ENCODE measurements around the gene GBA2.

GBA2 gene

GRCh38 chr9:35757226-35757891 is 8.3 kb upstream of the GBA2 start:
- Histone ChIP-seq H3K27me3 (ENCODE audit: insufficient read depth, insufficient read length) (no peaks in the 10 kb centered on the region), H3K9ac (ENCODE audit: insufficient read length, low read depth) (peak overlapping the region; percentile 86), H3K4me1 (ENCODE audit: insufficient read depth, insufficient read length) (peaks cover 10% of the 10 kb centered on the region), H3K4me3 (ENCODE audit: insufficient read length, low read depth) (peak overlapping the region; percentile 60), H3K9me3 (ENCODE audit: insufficient read depth, low read length) (no peaks in the 10 kb centered on the region), H3K36me3 (ENCODE audit: insufficient read depth, insufficient read length, low read length) (peaks cover 29% of the 10 kb centered on the region)
- DNase-seq (ENCODE audit: low read depth, low spot score) = peak; percentile 30
- TF ChIP-seq SUZ12 (IDR thresholded peaks at IDR 0.05; ENCODE audit: extremely low read depth, insufficient read depth, insufficient read length) = no peak

DNA sequence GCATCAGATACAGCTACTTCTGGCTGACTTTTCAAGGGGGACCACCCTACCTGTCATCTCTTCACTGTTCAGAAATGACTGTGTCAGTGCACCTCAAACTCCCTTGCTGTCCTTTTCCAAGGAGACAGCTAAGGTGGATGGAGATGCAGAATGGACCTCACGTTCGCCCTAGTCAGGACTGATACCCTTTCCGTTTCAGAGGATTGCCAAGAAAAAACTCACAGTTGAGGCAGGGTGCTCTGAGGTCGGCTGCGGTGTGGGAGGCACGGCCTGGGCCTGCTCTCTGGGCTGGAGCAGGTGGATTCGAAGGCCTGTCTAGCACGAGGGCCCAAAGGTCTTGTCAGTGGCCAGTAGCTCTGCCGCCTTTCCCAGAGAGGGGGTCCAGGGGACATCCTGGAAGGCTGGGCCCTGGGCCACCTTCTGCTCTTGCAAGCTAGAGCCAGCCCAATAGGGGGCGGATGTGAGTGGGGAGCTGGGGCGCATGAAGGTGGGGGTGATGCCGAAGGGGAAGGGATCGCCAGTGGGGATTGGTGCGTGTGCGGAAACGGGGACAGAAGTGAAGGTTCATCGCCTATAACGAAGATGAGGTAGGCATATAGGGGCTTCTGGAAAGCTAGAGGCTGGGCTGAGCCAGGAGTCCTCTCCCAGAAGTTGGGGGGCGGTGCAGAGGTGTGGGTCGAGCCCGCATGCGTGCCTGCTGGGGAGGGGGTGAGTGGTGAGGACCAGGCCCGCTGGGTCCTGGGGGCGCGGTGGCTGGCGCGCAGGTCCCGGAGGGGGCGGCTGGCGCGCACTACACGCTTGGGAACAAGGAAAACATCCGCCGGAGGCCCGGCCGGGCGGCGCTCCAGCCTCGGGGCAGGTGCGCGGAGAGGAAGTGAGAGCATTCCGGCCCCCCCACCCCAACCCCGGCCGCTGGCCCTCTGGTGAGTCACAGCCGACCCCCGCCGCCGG is 7.5 kb upstream of the GBA2 start:
- H3K36me3 ChIP-seq (ENCODE audit: insufficient read depth, insufficient read length, low read length) = peaks cover 37% of the 10 kb centered on the region
- DNase-seq (ENCODE audit: low read depth, low spot score) = peak; percentile 58
- H3K27me3 ChIP-seq (ENCODE audit: insufficient read depth, insufficient read length) = no peaks in the 10 kb centered on the region
- peaks cover 10% of the 10 kb centered on the region for H3K4me1 ChIP-seq (ENCODE audit: insufficient read depth, insufficient read length)
- TF ChIP-seq SUZ12 (IDR thresholded peaks at IDR 0.05; ENCODE audit: extremely low read depth, insufficient read depth, insufficient read length) (no peak), ZNF274 (IDR thresholded peaks at IDR 0.05; ENCODE audit: low read depth, low read length) (no peak), YY1 (IDR thresholded peaks at IDR 0.05; ENCODE audit: insufficient read depth, insufficient read length) (no peak)
- peak overlapping the region; percentile 60 for H3K4me3 ChIP-seq (ENCODE audit: insufficient read length, low read depth)
- H3K9me3 ChIP-seq (ENCODE audit: insufficient read depth, low read length) = no peaks in the 10 kb centered on the region
- peak overlapping the region; percentile 86 for H3K9ac ChIP-seq (ENCODE audit: insufficient read length, low read depth)

- Histone ChIP-seq H3K4me1 (ENCODE audit: insufficient read depth, insufficient read length) (peaks cover 12% of the 10 kb centered on the region), H3K4me3 (ENCODE audit: insufficient read length, low read depth) (no peak overlapping the region), H3K36me3 (ENCODE audit: insufficient read depth, insufficient read length, low read length) (peaks cover 52% of the 10 kb centered on the region), H3K9me3 (ENCODE audit: insufficient read depth, low read length) (no peaks in the 10 kb centered on the region), H3K9ac (ENCODE audit: insufficient read length, low read depth) (no peak overlapping the region), H3K27me3 (ENCODE audit: insufficient read depth, insufficient read length) (no peaks in the 10 kb centered on the region)
- TF ChIP-seq YY1 (IDR thresholded peaks at IDR 0.05; ENCODE audit: insufficient read depth, insufficient read length) (no peak), SUZ12 (IDR thresholded peaks at IDR 0.05; ENCODE audit: extremely low read depth, insufficient read depth, insufficient read length) (no peak), ZNF274 (IDR thresholded peaks at IDR 0.05; ENCODE audit: low read depth, low read length) (no peak)
- no peak for DNase-seq (ENCODE audit: low read depth, low spot score)
Measured at GRCh38 chr9:35755071-35755470, 6.0 kb upstream of the GBA2 start.

GRCh38 chr9:35754264-35754663 is 5.2 kb upstream of the GBA2 start, which contains the start of gene MSMP:
Gene MSMP (minus strand): TSS chr9:35754276. CDS start chr9:35754129, 147 bp downstream.
- DNase-seq (ENCODE audit: low read depth, low spot score) = no peak
- Histone ChIP-seq H3K4me1 (ENCODE audit: insufficient read depth, insufficient read length) (peaks cover 15% of the 10 kb centered on the region), H3K36me3 (ENCODE audit: insufficient read depth, insufficient read length, low read length) (peaks cover 52% of the 10 kb centered on the region), H3K9ac (ENCODE audit: insufficient read length, low read depth) (no peak within 1 kb of the TSS), H3K27me3 (ENCODE audit: insufficient read depth, insufficient read length) (no peaks in the 10 kb centered on the region), H3K9me3 (ENCODE audit: insufficient read depth, low read length) (no peaks in the 10 kb centered on the region), H3K4me3 (ENCODE audit: insufficient read length, low read depth) (no peak within 1 kb of the TSS)
- TF ChIP-seq YY1 (IDR thresholded peaks at IDR 0.05; ENCODE audit: insufficient read depth, insufficient read length) (no peak), ZNF274 (IDR thresholded peaks at IDR 0.05; ENCODE audit: low read depth, low read length) (no peak), SUZ12 (IDR thresholded peaks at IDR 0.05; ENCODE audit: extremely low read depth, insufficient read depth, insufficient read length) (no peak)

DNA sequence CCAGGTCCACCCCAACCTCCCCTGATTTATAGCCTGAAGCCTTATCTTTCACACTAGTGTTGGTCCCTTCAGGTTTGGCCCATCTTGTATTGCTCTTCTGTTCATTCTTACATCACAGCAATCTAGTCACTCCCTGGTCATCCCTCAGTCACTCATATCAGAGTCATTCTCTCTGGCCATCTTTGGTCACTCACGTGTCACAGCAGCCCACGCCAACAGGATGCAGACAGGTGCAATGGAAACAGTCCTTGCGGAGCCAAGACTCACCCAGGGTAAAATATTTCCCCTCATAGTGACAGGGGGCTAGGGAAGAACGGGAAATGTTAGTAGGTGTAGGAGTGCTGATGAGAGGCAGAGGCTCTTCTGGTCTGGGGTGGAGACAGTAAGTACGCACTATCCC is 4.4 kb upstream of the GBA2 start:
- Histone ChIP-seq H3K9me3 (ENCODE audit: insufficient read depth, low read length) (no peaks in the 10 kb centered on the region), H3K4me3 (ENCODE audit: insufficient read length, low read depth) (no peak overlapping the region)

GRCh38 chr9:35750256-35750531 is 1.2 kb upstream of the GBA2 start:
- H3K9ac ChIP-seq (ENCODE audit: insufficient read length, low read depth) = peak overlapping the region; percentile 97
- peaks cover 75% of the 10 kb centered on the region for H3K36me3 ChIP-seq (ENCODE audit: insufficient read depth, insufficient read length, low read length)
- no peak for DNase-seq (ENCODE audit: low read depth, low spot score)
- no peak for TF ChIP-seq ZNF274 (IDR thresholded peaks at IDR 0.05; ENCODE audit: low read depth, low read length)
- TF ChIP-seq YY1 (IDR thresholded peaks at IDR 0.05; ENCODE audit: insufficient read depth, insufficient read length) = no peak
- TF ChIP-seq SUZ12 (IDR thresholded peaks at IDR 0.05; ENCODE audit: extremely low read depth, insufficient read depth, insufficient read length) = no peak
- peak overlapping the region; percentile 92 for H3K4me3 ChIP-seq (ENCODE audit: insufficient read length, low read depth)
- H3K4me1 ChIP-seq (ENCODE audit: insufficient read depth, insufficient read length) = peaks cover 12% of the 10 kb centered on the region
- H3K27me3 ChIP-seq (ENCODE audit: insufficient read depth, insufficient read length) = no peaks in the 10 kb centered on the region
- H3K9me3 ChIP-seq (ENCODE audit: insufficient read depth, low read length) = no peaks in the 10 kb centered on the region

More for the DNA sequence above, 4.4 kb upstream of the GBA2 start:
- peaks cover 52% of the 10 kb centered on the region for H3K36me3 ChIP-seq (ENCODE audit: insufficient read depth, insufficient read length, low read length)
- peaks cover 15% of the 10 kb centered on the region for H3K4me1 ChIP-seq (ENCODE audit: insufficient read depth, insufficient read length)
- no peak overlapping the region for H3K9ac ChIP-seq (ENCODE audit: insufficient read length, low read depth)
- no peaks in the 10 kb centered on the region for H3K27me3 ChIP-seq (ENCODE audit: insufficient read depth, insufficient read length)
- TF ChIP-seq YY1 (IDR thresholded peaks at IDR 0.05; ENCODE audit: insufficient read depth, insufficient read length) (no peak), SUZ12 (IDR thresholded peaks at IDR 0.05; ENCODE audit: extremely low read depth, insufficient read depth, insufficient read length) (no peak), ZNF274 (IDR thresholded peaks at IDR 0.05; ENCODE audit: low read depth, low read length) (no peak)
- no peak for DNase-seq (ENCODE audit: low read depth, low spot score)
